IgD-negative memory B cell (primary cell): Measurements from ENCODE around the gene ALCAM. TPM values are rescaled to one million over a fixed set of nuclear protein-coding genes. Genes with fewer than 3 reads are reported as not detected.
"Not testable (repeated sequence)": the region's sequence is repeated elsewhere in the genome, so short reads cannot be mapped to it uniquely, and the experiment has no call there.

Experiments
- H3K27ac Mint-ChIP-seq, 3 donors: one replicate each; pipeline ENCODE4 v1.8.0; 2020 to 2022; ENCODE audit warnings: mild to moderate bottlenecking in 3 of 3, mixed read lengths in 3 of 3, moderate library complexity in 1 of 3
- H3K27me3 Mint-ChIP-seq: one replicate; pipeline ENCODE4 v1.8.0; 2021; ENCODE audit warnings: mixed read lengths
- H3K36me3 Mint-ChIP-seq: one replicate; pipeline ENCODE4 v1.8.0; 2020; ENCODE audit warnings: mild to moderate bottlenecking, mixed read lengths
- H3K4me1 Mint-ChIP-seq, 3 donors: one replicate each; pipeline ENCODE4 v1.8.0; 2020 to 2022; ENCODE audit warnings: mixed read lengths in 3 of 3, mild to moderate bottlenecking in 1 of 3
- H3K4me3 Mint-ChIP-seq, 4 donors: one replicate each; pipeline ENCODE4 v1.8.0; 2020 to 2022; ENCODE audit warnings: mild to moderate bottlenecking in 4 of 4, mixed read lengths in 4 of 4, moderate library complexity in 3 of 4
- H3K9me3 Mint-ChIP-seq, 3 donors: one replicate each; pipeline ENCODE4 v1.8.0; 2020 to 2021; ENCODE audit warnings: mixed read lengths in 3 of 3, mild to moderate bottlenecking in 1 of 3
- polyA plus RNA-seq: library from polyadenylated mRNA; unstranded; fragments of 300-500 nt; fragmentation: Illumina TruSeq; gene quantifications from one replicate; pipeline ENCODE4 v1.2.3, GENCODE V29; 2021

Gene ALCAM
- polyA plus RNA-seq, 1 donor from 2014 or later: 17.4 TPM

GRCh38 chr3:105594219-105594618 lies 227.5 kb downstream of the ALCAM start:
- H3K4me1 Mint-ChIP-seq: no peaks in the 10 kb centered on the region
- no peak overlapping the region for H3K4me3 Mint-ChIP-seq
- no peaks in the 10 kb centered on the region for H3K36me3 Mint-ChIP-seq
- no peaks in the 10 kb centered on the region for H3K27me3 Mint-ChIP-seq
- H3K27ac Mint-ChIP-seq: no peak overlapping the region
- peaks cover 0 to 4% (median 0%) of the 10 kb centered on the region in 3 donors for H3K9me3 Mint-ChIP-seq

- H3K9me3 Mint-ChIP-seq: peaks cover 0 to 2% (median 0%) of the 10 kb centered on the region in 3 donors
- no peaks in the 10 kb centered on the region for H3K36me3 Mint-ChIP-seq
- no peak overlapping the region for H3K27ac Mint-ChIP-seq
- no peak overlapping the region for H3K4me3 Mint-ChIP-seq
- H3K4me1 Mint-ChIP-seq: no peaks in the 10 kb centered on the region
- H3K27me3 Mint-ChIP-seq: no peaks in the 10 kb centered on the region
These were observed 231.5 kb downstream of the ALCAM start for GRCh38 chr3:105598042-105598796.

- Mint-ChIP-seq H3K27me3 (no peaks in the 10 kb centered on the region), H3K36me3 (no peaks in the 10 kb centered on the region), H3K9me3 (peaks cover 0 to 2% (median 0%) of the 10 kb centered on the region in 3 donors), H3K4me1 (no peaks in the 10 kb centered on the region), H3K27ac (no peak overlapping the region), H3K4me3 (no peak overlapping the region)
These were observed 232.6 kb downstream of the ALCAM start for GRCh38 chr3:105599350-105599749.

GRCh38 chr3:105601756-105602155 lies 235.0 kb downstream of the ALCAM start:
- not testable (repeated sequence) for H3K9me3 Mint-ChIP-seq, H3K36me3 Mint-ChIP-seq, H3K27me3 Mint-ChIP-seq, H3K4me3 Mint-ChIP-seq, H3K4me1 Mint-ChIP-seq
- H3K27ac Mint-ChIP-seq: peak overlapping the region in 1 of 3 donors; percentile 1

GRCh38 chr3:105602286-105602685 lies 235.6 kb downstream of the ALCAM start:
- H3K4me1 Mint-ChIP-seq, H3K27ac Mint-ChIP-seq, H3K4me3 Mint-ChIP-seq, H3K27me3 Mint-ChIP-seq, H3K9me3 Mint-ChIP-seq, H3K36me3 Mint-ChIP-seq: not testable (repeated sequence)

GRCh38 chr3:105603516-105603915 lies 236.8 kb downstream of the ALCAM start:
- not testable (repeated sequence) for H3K4me3 Mint-ChIP-seq, H3K4me1 Mint-ChIP-seq, H3K36me3 Mint-ChIP-seq, H3K9me3 Mint-ChIP-seq, H3K27ac Mint-ChIP-seq, H3K27me3 Mint-ChIP-seq

- H3K4me1 Mint-ChIP-seq: no peaks in the 10 kb centered on the region
- no peak overlapping the region for H3K27ac Mint-ChIP-seq
- H3K4me3 Mint-ChIP-seq: no peak overlapping the region
- no peaks in the 10 kb centered on the region for H3K36me3 Mint-ChIP-seq
- no peaks in the 10 kb centered on the region for H3K9me3 Mint-ChIP-seq
- no peaks in the 10 kb centered on the region for H3K27me3 Mint-ChIP-seq
These were observed 239.3 kb downstream of the ALCAM start for GRCh38 chr3:105606016-105606415.

- Mint-ChIP-seq H3K4me3 (no peak overlapping the region), H3K27ac (no peak overlapping the region), H3K4me1 (no peaks in the 10 kb centered on the region), H3K27me3 (no peaks in the 10 kb centered on the region), H3K9me3 (no peaks in the 10 kb centered on the region), H3K36me3 (no peaks in the 10 kb centered on the region)
These were observed 241.9 kb downstream of the ALCAM start for GRCh38 chr3:105608623-105609022.

- no peaks in the 10 kb centered on the region for H3K9me3 Mint-ChIP-seq
- H3K27me3 Mint-ChIP-seq: peaks cover 3% of the 10 kb centered on the region
- no peak overlapping the region for H3K27ac Mint-ChIP-seq
- no peak overlapping the region for H3K4me3 Mint-ChIP-seq
- no peaks in the 10 kb centered on the region for H3K36me3 Mint-ChIP-seq
- H3K4me1 Mint-ChIP-seq: no peaks in the 10 kb centered on the region
These were observed 243.8 kb downstream of the ALCAM start for GRCh38 chr3:105610473-105610872.

GRCh38 chr3:105611304-105612192 lies 244.8 kb downstream of the ALCAM start:
- H3K4me1 Mint-ChIP-seq: no peaks in the 10 kb centered on the region
- H3K36me3 Mint-ChIP-seq: no peaks in the 10 kb centered on the region

GRCh38 chr3:105613120-105613519 lies 246.4 kb downstream of the ALCAM start:
- Mint-ChIP-seq H3K27me3 (peaks cover 3% of the 10 kb centered on the region), H3K4me3 (no peak overlapping the region), H3K4me1 (no peaks in the 10 kb centered on the region), H3K27ac (no peak overlapping the region), H3K36me3 (no peaks in the 10 kb centered on the region), H3K9me3 (no peaks in the 10 kb centered on the region)

More at GRCh38 chr3:105611304-105612192, 244.8 kb downstream of the ALCAM start:
- no peaks in the 10 kb centered on the region for H3K9me3 Mint-ChIP-seq
- no peak overlapping the region for H3K4me3 Mint-ChIP-seq
- H3K27ac Mint-ChIP-seq: peak overlapping the region in 1 of 3 donors; percentile 20
- H3K27me3 Mint-ChIP-seq: peaks cover 3% of the 10 kb centered on the region

- Mint-ChIP-seq H3K4me1 (peaks cover 0 to 3% (median 0%) of the 10 kb centered on the region in 3 donors), H3K27ac (no peak overlapping the region), H3K27me3 (peaks cover 3% of the 10 kb centered on the region), H3K4me3 (no peak overlapping the region), H3K9me3 (no peaks in the 10 kb centered on the region), H3K36me3 (no peaks in the 10 kb centered on the region)
These were observed 247.8 kb downstream of the ALCAM start for GRCh38 chr3:105614288-105615030.

GRCh38 chr3:105615814-105616213 lies 249.1 kb downstream of the ALCAM start:
- H3K4me3 Mint-ChIP-seq: no peak overlapping the region
- no peak overlapping the region for H3K27ac Mint-ChIP-seq
- no peaks in the 10 kb centered on the region for H3K9me3 Mint-ChIP-seq
- no peaks in the 10 kb centered on the region for H3K36me3 Mint-ChIP-seq
- peaks cover 0 to 3% (median 0%) of the 10 kb centered on the region in 3 donors for H3K4me1 Mint-ChIP-seq
- peaks cover 3% of the 10 kb centered on the region for H3K27me3 Mint-ChIP-seq

GRCh38 chr3:105616374-105617121 lies 249.8 kb downstream of the ALCAM start:
- Mint-ChIP-seq H3K9me3 (no peaks in the 10 kb centered on the region), H3K36me3 (no peaks in the 10 kb centered on the region), H3K4me3 (no peak overlapping the region), H3K27me3 (peaks cover 3% of the 10 kb centered on the region), H3K4me1 (peaks cover 0 to 3% (median 0%) of the 10 kb centered on the region in 3 donors), H3K27ac (no peak overlapping the region)
